Calu3 (cell line): ENCODE measurements around the gene CBL. TPM values are rescaled to one million over a fixed set of nuclear protein-coding genes. Genes with fewer than 3 reads are reported as not detected.

Source experiments
- BruUV-seq: library from RNA; stranded (reverse); fragments of 400-500 nt; replicated peaks from 2 replicates; lab custom pipeline; 2021; lab: Mats Ljungman, UMichigan
- CTCF ChIA-PET: fragments of 300-600 bp; sonication (Branson Sonifier 250); formaldehyde crosslinking; loops from one replicate; lab custom pipeline; 2022; ENCODE audit warnings: antibody characterized with exemption; lab: Charles Lee
- DNase-seq: peaks from one replicate; pipeline ENCODE4 v3.0.0; 2022
- H3K27ac Mint-ChIP-seq: one replicate; pipeline ENCODE4 v1.8.0; 2022; ENCODE audit warnings: mixed read lengths; ENCODE audit not compliant: unreplicated experiment
- H3K27me3 Mint-ChIP-seq: one replicate; pipeline ENCODE4 v1.8.0; 2022; ENCODE audit warnings: mixed read lengths; ENCODE audit not compliant: unreplicated experiment
- H3K36me3 Mint-ChIP-seq: one replicate; pipeline ENCODE4 v1.8.0; 2022; ENCODE audit warnings: mild to moderate bottlenecking, moderate library complexity, mixed read lengths; ENCODE audit not compliant: insufficient read depth, unreplicated experiment
- H3K4me1 Mint-ChIP-seq: one replicate; pipeline ENCODE4 v1.8.0; 2022; ENCODE audit warnings: mild to moderate bottlenecking, low read depth, mixed read lengths; ENCODE audit not compliant: unreplicated experiment
- H3K4me3 Mint-ChIP-seq: one replicate; pipeline ENCODE4 v1.8.0; 2022; ENCODE audit warnings: mild to moderate bottlenecking, low read depth, moderate library complexity, mixed read lengths; ENCODE audit not compliant: unreplicated experiment
- H3K9me3 Mint-ChIP-seq: one replicate; pipeline ENCODE4 v1.8.0; 2022; ENCODE audit warnings: low read depth, mixed read lengths; ENCODE audit not compliant: unreplicated experiment
- CTCF ChIP-seq: fragments of 200-600 bp; IDR thresholded peaks from one replicate; pipeline ENCODE4 v1.8.0; 2022; ENCODE audit warnings: antibody characterized with exemption; ENCODE audit not compliant: unreplicated experiment
- intact Hi-C: fragments of 100-400 bp; cut with micrococcal nuclease; formaldehyde crosslinking; loops from one replicate; pipeline ENCODE4 v1.10.0; 2022; ENCODE audit not compliant: unreplicated experiment
- total RNA-seq: library from RNA; stranded (reverse); gene quantifications from 2 replicates; pipeline ENCODE4 v1.2.3, GENCODE V29; 2022

The CBL gene
- total RNA-seq, 1 experiment from 2014 or later = 15.9 TPM

GRCh38 chr11:119332111-119332765, 126.1 kb downstream of the CBL start:
- peaks cover 36% of the 10 kb centered on the region for H3K36me3 Mint-ChIP-seq
- no TSS peak for BruUV-seq
- no peaks in the 10 kb centered on the region for H3K9me3 Mint-ChIP-seq
- CTCF ChIA-PET = interaction anchor here (0.6 kb wide), 1 partner anchor 247 kb away, joined by 5 read pairs; no protein-coding TSS in a partner anchor
- peak overlapping the region; percentile 4 for H3K27ac Mint-ChIP-seq
- no peak overlapping the region for H3K4me3 Mint-ChIP-seq
- TF ChIP-seq CTCF = no peak
- intact Hi-C loops = no loop called here
- no peak for DNase-seq
- H3K4me1 Mint-ChIP-seq = no peaks in the 10 kb centered on the region
- peaks cover 24% of the 10 kb centered on the region for H3K27me3 Mint-ChIP-seq

GRCh38 chr11:119334174-119334930, 128.2 kb downstream of the CBL start, which contains the start of gene RNF26:
Gene RNF26 (plus strand): TSS chr11:119334527. CDS start chr11:119335123, 596 bp downstream.
- peaks cover 42% of the 10 kb centered on the region for H3K36me3 Mint-ChIP-seq
- TF ChIP-seq CTCF = no peak
- DNase-seq = peak; percentile 86
- intact Hi-C loops = no loop called here
- H3K4me1 Mint-ChIP-seq = no peaks in the 10 kb centered on the region
- peak within 1 kb of the TSS; percentile 83 for H3K27ac Mint-ChIP-seq
- BruUV-seq = no TSS peak
- peaks cover 21% of the 10 kb centered on the region for H3K27me3 Mint-ChIP-seq
- CTCF ChIA-PET = interaction anchor here (0.6 kb wide), 1 partner anchor 193 kb away, joined by 3 read pairs; no protein-coding TSS in a partner anchor
- H3K9me3 Mint-ChIP-seq = no peaks in the 10 kb centered on the region
- peak within 1 kb of the TSS; percentile 77 for H3K4me3 Mint-ChIP-seq

- peaks cover 42% of the 10 kb centered on the region for H3K36me3 Mint-ChIP-seq
- CTCF ChIA-PET = no interaction called here
- TF ChIP-seq CTCF = no peak
- BruUV-seq = TSS peak; percentile 76
- H3K4me1 Mint-ChIP-seq = no peaks in the 10 kb centered on the region
- DNase-seq = no peak
- H3K9me3 Mint-ChIP-seq = no peaks in the 10 kb centered on the region
- peak overlapping the region; percentile 83 for H3K27ac Mint-ChIP-seq
- peaks cover 13% of the 10 kb centered on the region for H3K27me3 Mint-ChIP-seq
- intact Hi-C loops = no loop called here
- H3K4me3 Mint-ChIP-seq = peak overlapping the region; percentile 77
Measured at GRCh38 chr11:119335091-119335654, 129.0 kb downstream of the CBL start.

GRCh38 chr11:119335655-119336543, 129.8 kb downstream of the CBL start:
- no peak for DNase-seq
- peak overlapping the region; percentile 60 for H3K27ac Mint-ChIP-seq
- peaks cover 3% of the 10 kb centered on the region for H3K4me1 Mint-ChIP-seq
- no peak for TF ChIP-seq CTCF
- H3K36me3 Mint-ChIP-seq = peaks cover 42% of the 10 kb centered on the region
- no peaks in the 10 kb centered on the region for H3K9me3 Mint-ChIP-seq
- intact Hi-C loops = no loop called here
- peak overlapping the region; percentile 77 for H3K4me3 Mint-ChIP-seq
- peaks cover 13% of the 10 kb centered on the region for H3K27me3 Mint-ChIP-seq
- no TSS peak for BruUV-seq
- CTCF ChIA-PET = no interaction called here
